HCT116 (cell line): ENCODE results near the gene CRAT. TPM values are rescaled to one million over a fixed set of nuclear protein-coding genes. Genes with fewer than 3 reads are reported as not detected.

ENCODE experiments used
- ATAC-seq: fragments of 200-7000 bp; cut with Tn5 transposase; 2 replicates; pipeline ENCODE4 v1.9.1; 2020; ENCODE audit warnings: mild to moderate bottlenecking, moderate library complexity
- BruUV-seq: library from RNA; stranded (reverse); fragments of 400-500 nt; replicated peaks from 2 replicates; lab custom pipeline; 2021; lab: Mats Ljungman, UMichigan
- CTCF ChIA-PET: fragments of 300-600 bp; sonication (Branson Sonifier 250); formaldehyde crosslinking; loops from one replicate; lab custom pipeline; 2021; ENCODE audit warnings: antibody characterized with exemption; lab: Charles Lee
- POLR2A ChIA-PET: fragments of 300-600, 350-600 bp; sonication (Branson Sonifier 250); formaldehyde crosslinking; loops from one replicate; lab custom pipeline; 2021; ENCODE audit warnings: antibody characterized with exemption; lab: Charles Lee
- RAD21 ChIA-PET, 2 experiments: fragments of 300-600 bp; sonication (Branson Sonifier 250); formaldehyde crosslinking; loops; one replicate each; lab custom pipeline; 2023; ENCODE audit warnings: low total read pairs in 2 of 2; ENCODE audit not compliant: uncharacterized antibody in 2 of 2, unreplicated experiment in 2 of 2, low non-redundant PET in 1 of 2; lab: Charles Lee
- DNase-seq: peaks from one replicate; pipeline ENCODE4 v3.0.0-alpha.2; 2010; ENCODE audit warnings: low read depth, low spot score
- H2AFZ ChIP-seq: fragments of 200-600 bp; shearing (Covaris generic), sonication (generic); 2 replicates; pipeline ENCODE4 v1.6.1; 2017; ENCODE audit warnings: low read depth, mixed run types, mixed read lengths, antibody characterized with exemption, low read length; ENCODE audit not compliant: poor library complexity, severe bottlenecking
- H3K27ac ChIP-seq: 2 replicates; pipeline ENCODE4 v1.5.1; 2012; ENCODE audit warnings: low read depth, low read length
- H3K27me3 ChIP-seq: fragments of 200-600 bp; sonication (generic); 2 replicates; pipeline ENCODE4 v1.6.1; 2016; ENCODE audit warnings: mixed run types, low read length, mixed read lengths; ENCODE audit not compliant: insufficient read depth
- H3K36me3 ChIP-seq, 2 experiments: fragments of 200-500 bp in 1 of 2; fragments of 200-600 bp in 1 of 2; sonication (Bioruptor generic) in 1 of 2; sonication (generic) in 1 of 2; 2 replicates each; pipeline versions ENCODE4 v1.5.1 to v1.6.1; 2014 to 2016; ENCODE audit warnings: low read length in 2 of 2, inconsistent platforms in 1 of 2, mixed read lengths in 1 of 2, mixed run types in 1 of 2; ENCODE audit not compliant: insufficient read depth in 2 of 2, control insufficient read depth in 1 of 2
- H3K4me1 ChIP-seq, 2 experiments: fragments of 200-600 bp in 1 of 2; sonication (generic) in 1 of 2; 2 replicates each; pipeline versions ENCODE4 v1.5.1 to v1.6.1; 2012 to 2017; ENCODE audit warnings: low read length in 2 of 2, inconsistent platforms in 1 of 2, mild to moderate bottlenecking in 1 of 2, mixed read lengths in 1 of 2, mixed run types in 1 of 2, moderate library complexity in 1 of 2; ENCODE audit not compliant: insufficient read depth in 2 of 2, control insufficient read depth in 1 of 2
- H3K4me2 ChIP-seq: fragments of 200-600 bp; sonication (generic); 2 replicates; pipeline ENCODE4 v1.6.1; 2017; ENCODE audit warnings: mixed run types, low read length, mixed read lengths
- H3K4me3 ChIP-seq, 2 experiments: fragments of 200-600 bp in 1 of 2; sonication (generic) in 1 of 2; replicated peaks in 1 of 2; 2 replicates each; pipeline ENCODE4 v1.5.1; 2011 to 2016; ENCODE audit warnings: low read length in 2 of 2, control low read depth in 1 of 2, low read depth in 1 of 2, mild to moderate bottlenecking in 1 of 2, mixed read lengths in 1 of 2, mixed run types in 1 of 2
- H3K79me2 ChIP-seq: fragments of 200-600 bp; sonication (generic); 2 replicates; pipeline ENCODE4 v1.6.1; 2017; ENCODE audit warnings: mild to moderate bottlenecking, mixed run types, low read length, moderate library complexity, mixed read lengths; ENCODE audit not compliant: insufficient read depth
- H3K9ac ChIP-seq: fragments of 200-600 bp; sonication (generic); 2 replicates; pipeline ENCODE4 v1.6.1; 2016; ENCODE audit warnings: low read length, mixed read lengths
- H3K9me2 ChIP-seq: fragments of 200-600 bp; sonication (generic), shearing (Covaris generic); 2 replicates; pipeline ENCODE4 v1.6.1; 2017; ENCODE audit warnings: mixed run types, mild to moderate bottlenecking, moderate library complexity; ENCODE audit not compliant: insufficient read depth
- H3K9me3 ChIP-seq, 2 experiments: fragments of 200-500 bp in 1 of 2; fragments of 200-600 bp in 1 of 2; sonication (Bioruptor generic) in 1 of 2; sonication (generic) in 1 of 2; 2 replicates each; pipeline ENCODE4 v1.6.1; 2014 to 2017; ENCODE audit warnings: low read length in 2 of 2, mixed read lengths in 2 of 2, inconsistent platforms in 1 of 2, low read depth in 1 of 2, mild to moderate bottlenecking in 1 of 2, mixed run types in 1 of 2, moderate library complexity in 1 of 2; ENCODE audit not compliant: control insufficient read depth in 1 of 2, insufficient read depth in 1 of 2
- H4K20me1 ChIP-seq: fragments of 200-600 bp; sonication (generic), shearing (Covaris generic); 2 replicates; pipeline ENCODE4 v1.6.1; 2017; ENCODE audit warnings: mixed run types, mild to moderate bottlenecking, moderate library complexity; ENCODE audit not compliant: insufficient read depth
- CTCF ChIP-seq, 3 experiments: fragments of 200-600 bp in 1 of 3; sonication (generic) in 1 of 3; IDR thresholded peaks in 2 of 3; conservative IDR thresholded peaks in 1 of 3; 2 replicates each; pipeline ENCODE4 v1.5.1; 2012 to 2017; ENCODE audit warnings: low read depth in 2 of 3, low read length in 2 of 3, antibody characterized with exemption in 1 of 3, borderline replicate concordance in 1 of 3, control low read depth in 1 of 3, mild to moderate bottlenecking in 1 of 3, mixed read lengths in 1 of 3, mixed run types in 1 of 3, moderate library complexity in 1 of 3; ENCODE audit not compliant: insufficient read depth in 1 of 3
- FOSL1 ChIP-seq: IDR thresholded peaks from 2 replicates; pipeline ENCODE4 v1.6.1; 2012; ENCODE audit warnings: low read depth
- JUND ChIP-seq: IDR thresholded peaks from 2 replicates; pipeline ENCODE4 v1.6.1; 2012
- MAX ChIP-seq: IDR thresholded peaks from 2 replicates; pipeline ENCODE4 v1.6.1; 2012
- POLR2AphosphoS5 ChIP-seq: IDR thresholded peaks from 2 replicates; pipeline ENCODE4 v1.6.1; 2011; ENCODE audit warnings: mild to moderate bottlenecking, low read depth, low read length, moderate library complexity
- SIN3A ChIP-seq: IDR thresholded peaks from 2 replicates; pipeline ENCODE4 v1.6.1; 2012; ENCODE audit warnings: low read depth
- SP1 ChIP-seq: IDR thresholded peaks from 2 replicates; pipeline ENCODE4 v1.6.1; 2012; ENCODE audit warnings: low read depth
- YY1 ChIP-seq: IDR thresholded peaks from 2 replicates; pipeline ENCODE4 v1.6.1; 2011; ENCODE audit warnings: low read length, low read depth, moderate library complexity, mild to moderate bottlenecking; ENCODE audit not compliant: insufficient replicate concordance; ENCODE audit errors: extremely low read depth
- ZBTB33 ChIP-seq: IDR thresholded peaks from 2 replicates; pipeline ENCODE4 v1.6.1; 2011; ENCODE audit warnings: mild to moderate bottlenecking, low read length, moderate library complexity; ENCODE audit not compliant: insufficient replicate concordance; ENCODE audit errors: extremely low read depth
- intact Hi-C: fragments of 100-400 bp; cut with micrococcal nuclease; formaldehyde crosslinking; loops from 2 replicates; pipeline ENCODE4 v1.10.0; 2022
- total RNA-seq: library from RNA; stranded (reverse); gene quantifications from one replicate; pipeline ENCODE4 v1.2.1, GENCODE V29; 2021; ENCODE audit not compliant: unreplicated experiment

CRAT gene
- total RNA-seq, 1 experiment from 2014 or later: 29.0 TPM

- ChIA-PET POLR2A (interaction anchor here (0.9 to 2.4 kb wide), 11 partner anchors 8 to 482 kb away, joined by 3 to 13 read pairs (median 6); partner anchors contain the start of genes IER5L and NTMT1), RAD21 (interaction anchor here in 1 of 2 experiments (0.5 to 1.7 kb wide), 3 partner anchors 12 to 416 kb away, joined by 3 to 7 read pairs (median 5); no protein-coding TSS in a partner anchor), CTCF (interaction anchor here (0.6 to 2.8 kb wide), 37 partner anchors 10 to 634 kb away, joined by 3 to 40 read pairs (median 4); partner anchors contain the start of genes DOLPP1 and NTMT1)
- Histone ChIP-seq H3K9me3 (no peaks in the 10 kb centered on the region), H3K27me3 (no peaks in the 10 kb centered on the region), H4K20me1 (no peaks in the 10 kb centered on the region), H3K4me2 (peak overlapping the region; percentile 65), H2AFZ (no peak overlapping the region), H3K9me2 (no peaks in the 10 kb centered on the region), H3K4me1 (peaks cover 42 to 76% of the 10 kb centered on the region in 2 experiments), H3K9ac (peak overlapping the region; percentile 47), H3K4me3 (no peak overlapping the region), H3K27ac (peak overlapping the region; percentile 56), H3K36me3 (peaks cover 4 to 28% of the 10 kb centered on the region in 2 experiments; a peak in 1 of 4 replicates), H3K79me2 (peaks cover 45% of the 10 kb centered on the region)
- TF ChIP-seq POLR2AphosphoS5 (peak; percentile 42; the same call in 1 of the 2 replicates), JUND (no peak), SP1 (no peak), ZBTB33 (no peak), SIN3A (no peak), CTCF (IDR thresholded peaks at IDR 0.05 in 2 of 3, conservative IDR thresholded peaks at IDR 0.05 in 1 of 3; ENCODE audit: borderline replicate concordance in 1 of 3, insufficient read depth in 1 of 3, low read depth in 2 of 3, low read length in 2 of 3) (peak in 2 of 3 experiments; percentile 97 to 99; a peak in 4 of 6 replicates), YY1 (peak; percentile 31), FOSL1 (no peak), MAX (no peak)
- peak; percentile 59 for DNase-seq
- peak; percentile 55 for ATAC-seq
- no TSS peak for BruUV-seq
- intact Hi-C loops: loop anchor here (2.0 kb wide), 1 partner anchor 24 kb away; no protein-coding TSS in a partner anchor
These were observed 32.7 kb upstream of the CRAT start for GRCh38 chr9:129143031-129143927.
